Nucleus accumbens (tissue), 56 donors: Measurements from ENCODE around the gene SBNO2.

Experiments used
- DNase-seq, 56 donors: peaks; one replicate each; lab custom pipeline; 2025; lab: John Stamatoyannopoulos, UW

Gene SBNO2

GRCh38 chr19:1093811-1094553 is 80.1 kb downstream of the SBNO2 start:
- no peak for DNase-seq

- DNase-seq, result no peak
These were observed 80.7 kb downstream of the SBNO2 start for GRCh38 chr19:1093330-1093729.

DNA sequence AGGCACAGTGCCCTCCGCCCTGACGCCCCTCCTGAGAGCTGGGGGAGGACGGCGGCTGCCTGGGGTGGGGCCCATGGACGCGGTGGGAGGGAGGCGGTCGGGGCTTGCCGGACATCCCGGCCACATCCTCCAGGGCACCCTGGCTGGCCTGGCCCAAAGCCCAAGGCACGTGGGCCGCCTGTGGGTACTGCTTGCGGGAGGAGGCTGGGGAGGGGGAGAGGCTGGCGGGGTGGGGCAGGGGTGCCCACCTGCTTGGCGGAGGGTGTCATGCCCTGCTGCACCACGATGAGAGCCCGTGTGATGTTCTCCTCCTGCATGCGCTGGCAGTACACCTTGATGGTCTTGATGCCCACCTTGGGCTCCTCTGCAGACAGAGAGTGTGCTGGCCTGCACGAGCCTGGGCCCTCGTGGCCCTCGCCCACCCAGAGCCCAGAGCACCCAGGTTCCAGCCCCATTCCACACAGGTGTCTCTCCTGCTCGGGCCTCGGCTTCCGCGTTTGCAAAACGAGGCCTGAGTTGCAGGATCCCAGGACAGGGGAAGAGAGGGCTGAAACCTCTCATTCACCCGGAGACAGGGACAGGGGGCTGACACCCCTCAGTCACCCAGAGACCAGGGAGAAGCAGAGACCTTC is 82.4 kb downstream of the SBNO2 start:
- no peak for DNase-seq

- DNase-seq, result no peak
These were observed 83.1 kb downstream of the SBNO2 start for GRCh38 chr19:1090731-1091543.

GRCh38 chr19:1089891-1090290 is 84.2 kb downstream of the SBNO2 start:
- DNase-seq, result peak in 1 of 56 donors; percentile 7

DNA sequence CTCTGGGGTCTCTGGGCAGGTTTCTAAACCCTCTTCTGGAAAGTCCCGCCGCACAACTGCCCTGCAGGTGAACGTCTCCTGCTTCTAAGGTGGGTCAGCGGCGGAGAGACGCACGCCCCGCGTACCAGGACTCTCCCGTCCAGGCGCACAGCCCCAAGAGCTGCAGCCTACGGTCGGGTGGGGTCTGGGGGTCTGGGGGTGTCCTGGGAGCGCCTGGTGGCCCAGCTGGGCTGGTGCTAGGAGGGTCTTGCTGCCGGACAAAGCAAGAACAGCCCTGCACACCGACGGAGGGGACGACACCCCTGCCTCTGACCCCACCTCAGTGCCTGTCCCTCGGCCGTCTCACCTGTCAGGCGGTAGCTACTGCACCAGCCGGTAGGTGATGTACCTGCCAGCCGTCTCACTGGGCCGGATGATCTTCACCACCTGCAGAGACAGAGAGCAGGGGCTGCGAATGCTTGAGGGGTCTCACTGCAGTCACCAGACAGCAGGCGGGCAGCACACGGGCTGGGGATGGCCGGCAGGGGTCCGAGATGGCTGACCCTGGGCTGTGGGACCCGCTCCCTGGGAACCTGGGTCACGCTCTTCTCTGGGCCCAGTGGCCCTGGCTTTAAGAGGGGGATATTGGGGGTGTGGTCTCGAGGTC is 84.8 kb downstream of the SBNO2 start:
- no peak for DNase-seq

DNA sequence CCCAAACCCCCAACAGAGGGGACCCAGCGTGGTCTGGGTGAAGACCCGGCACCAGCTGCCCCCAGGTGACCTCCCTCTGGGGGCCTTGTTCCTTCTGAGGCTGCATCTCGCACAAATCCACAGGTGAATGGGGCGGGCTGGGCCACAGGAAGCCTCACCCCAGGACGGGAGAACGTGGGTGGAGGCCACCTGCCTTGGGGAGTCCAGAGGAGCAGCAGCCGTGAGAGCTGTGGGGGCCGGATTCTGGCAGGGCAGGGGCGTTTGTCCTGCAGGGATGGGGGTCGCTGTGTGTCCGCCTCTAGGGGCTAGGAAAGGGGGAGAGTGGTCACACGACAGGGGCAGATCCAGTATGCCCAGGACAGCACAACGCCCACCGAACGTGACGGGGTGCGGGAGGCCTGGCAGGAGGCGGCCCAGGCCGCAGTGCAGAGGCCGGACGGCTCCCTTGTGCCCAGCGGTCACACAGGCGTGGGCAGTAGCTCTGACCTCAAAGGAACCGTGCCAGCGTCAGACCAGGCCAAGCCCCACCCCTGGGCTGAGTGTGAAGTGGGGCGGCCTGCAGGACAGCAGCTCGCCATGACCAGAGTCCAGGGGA is 85.6 kb downstream of the SBNO2 start:
- DNase-seq, result no peak

GRCh38 chr19:1087813-1088415 is 86.2 kb downstream of the SBNO2 start:
- DNase-seq, result peak in 16 of 56 donors; percentile 5 to 48 (median 26)

DNA sequence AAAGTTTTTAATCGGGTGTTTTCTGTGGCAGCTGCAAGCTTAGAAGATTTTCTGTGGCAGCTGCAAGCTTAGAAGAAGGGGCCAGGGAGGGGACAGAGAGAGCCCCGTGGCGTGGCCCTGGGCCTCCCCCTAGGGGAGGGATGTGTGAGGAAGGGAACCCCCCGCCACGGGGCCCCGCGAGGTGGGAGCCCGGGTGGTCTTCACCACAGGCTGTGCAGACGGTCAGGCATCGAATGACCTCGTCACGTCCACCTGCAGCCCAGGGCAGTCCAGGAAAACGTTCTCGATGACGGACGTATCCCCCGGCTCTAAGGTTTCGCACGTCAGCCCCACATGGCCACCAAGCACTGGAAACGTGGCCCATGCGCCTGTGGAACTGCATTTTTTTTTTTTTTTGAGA is 87.5 kb downstream of the SBNO2 start:
- DNase-seq, result no peak

- DNase-seq, result no peak
These were observed 88.2 kb downstream of the SBNO2 start for GRCh38 chr19:1085676-1086442.

- DNase-seq, result no peak
These were observed 88.9 kb downstream of the SBNO2 start for GRCh38 chr19:1085053-1085658.

- no peak for DNase-seq
These were observed 89.8 kb downstream of the SBNO2 start for GRCh38 chr19:1084024-1084868.

DNA sequence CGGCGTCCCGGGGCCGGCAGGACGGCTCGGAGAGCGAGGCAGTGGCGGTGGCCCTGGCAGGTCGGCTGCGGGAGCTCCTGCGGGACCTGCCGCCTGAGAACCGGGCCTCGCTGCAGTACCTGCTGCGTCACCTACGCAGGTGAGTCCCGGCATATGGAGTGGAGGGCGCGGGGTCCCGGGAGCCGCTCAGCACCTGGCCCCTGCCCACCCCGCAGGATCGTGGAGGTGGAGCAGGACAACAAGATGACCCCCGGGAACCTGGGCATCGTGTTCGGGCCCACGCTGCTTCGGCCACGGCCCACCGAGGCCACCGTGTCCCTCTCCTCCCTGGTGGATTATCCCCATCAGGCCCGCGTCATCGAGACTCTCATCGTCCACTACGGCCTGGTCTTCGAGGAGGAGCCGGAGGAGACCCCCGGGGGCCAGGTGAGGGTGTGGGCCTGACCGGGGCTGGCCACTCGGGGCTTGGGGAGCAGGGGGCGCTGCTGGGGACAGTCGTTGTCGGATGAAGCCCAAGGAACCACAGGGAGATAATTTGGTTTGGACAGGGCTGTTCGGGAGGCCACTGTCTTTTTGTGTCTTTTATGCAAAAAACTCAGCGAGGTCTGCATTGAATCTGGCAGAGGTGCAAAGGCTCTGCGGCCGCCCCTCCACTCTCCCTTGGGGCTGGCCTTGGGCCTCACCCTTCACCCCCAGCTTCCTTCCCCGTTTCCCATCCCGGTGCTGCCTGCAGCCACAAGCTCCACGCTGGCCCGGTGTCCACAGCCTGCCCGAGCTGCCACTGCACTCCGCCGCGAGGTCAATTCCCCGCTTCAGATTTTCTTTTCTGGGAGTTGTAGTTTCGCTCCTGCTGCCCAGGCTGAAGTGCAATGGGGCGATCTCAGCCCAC is 90.9 kb downstream of the SBNO2 start:
- DNase-seq, result no peak

DNA sequence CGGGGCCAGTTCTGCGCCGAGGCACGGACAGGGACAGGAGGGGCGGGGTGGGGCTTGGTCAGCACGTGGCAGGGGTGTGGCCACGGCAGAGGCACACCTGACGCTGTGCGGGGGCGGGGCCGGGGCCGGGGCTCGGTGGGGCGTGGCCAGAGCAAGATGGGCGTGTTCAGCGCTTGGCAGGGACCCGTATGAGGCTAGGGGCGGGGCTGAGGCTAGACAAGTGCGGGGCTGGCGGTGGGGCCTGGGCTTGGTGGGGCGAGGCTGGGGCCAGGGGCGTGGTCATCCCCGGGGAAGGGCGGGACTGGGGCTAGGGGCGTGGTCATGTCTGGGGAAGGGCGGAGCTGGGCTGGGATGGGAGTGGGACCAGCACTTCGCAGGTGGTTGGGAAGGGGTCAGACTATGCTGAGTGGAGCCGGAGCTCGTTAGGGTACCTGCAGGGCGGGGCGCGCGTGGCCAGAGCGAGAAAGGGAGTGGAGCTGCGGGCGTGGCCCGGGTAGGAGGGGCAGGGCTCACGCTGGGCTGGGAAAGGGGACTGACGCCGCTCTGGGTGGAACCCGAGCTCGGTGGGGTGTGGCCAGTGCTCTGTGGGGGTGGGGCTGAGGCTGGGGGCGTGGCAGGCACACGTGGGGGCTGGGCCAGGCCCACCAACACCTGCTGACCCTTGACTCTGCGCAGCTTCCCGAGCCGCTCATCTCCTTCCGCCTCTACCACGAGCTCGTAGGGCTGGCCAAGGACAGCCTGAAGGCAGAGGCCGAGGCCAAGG is 91.7 kb downstream of the SBNO2 start:
- DNase-seq, result peak in 1 of 56 donors; percentile 59

DNA sequence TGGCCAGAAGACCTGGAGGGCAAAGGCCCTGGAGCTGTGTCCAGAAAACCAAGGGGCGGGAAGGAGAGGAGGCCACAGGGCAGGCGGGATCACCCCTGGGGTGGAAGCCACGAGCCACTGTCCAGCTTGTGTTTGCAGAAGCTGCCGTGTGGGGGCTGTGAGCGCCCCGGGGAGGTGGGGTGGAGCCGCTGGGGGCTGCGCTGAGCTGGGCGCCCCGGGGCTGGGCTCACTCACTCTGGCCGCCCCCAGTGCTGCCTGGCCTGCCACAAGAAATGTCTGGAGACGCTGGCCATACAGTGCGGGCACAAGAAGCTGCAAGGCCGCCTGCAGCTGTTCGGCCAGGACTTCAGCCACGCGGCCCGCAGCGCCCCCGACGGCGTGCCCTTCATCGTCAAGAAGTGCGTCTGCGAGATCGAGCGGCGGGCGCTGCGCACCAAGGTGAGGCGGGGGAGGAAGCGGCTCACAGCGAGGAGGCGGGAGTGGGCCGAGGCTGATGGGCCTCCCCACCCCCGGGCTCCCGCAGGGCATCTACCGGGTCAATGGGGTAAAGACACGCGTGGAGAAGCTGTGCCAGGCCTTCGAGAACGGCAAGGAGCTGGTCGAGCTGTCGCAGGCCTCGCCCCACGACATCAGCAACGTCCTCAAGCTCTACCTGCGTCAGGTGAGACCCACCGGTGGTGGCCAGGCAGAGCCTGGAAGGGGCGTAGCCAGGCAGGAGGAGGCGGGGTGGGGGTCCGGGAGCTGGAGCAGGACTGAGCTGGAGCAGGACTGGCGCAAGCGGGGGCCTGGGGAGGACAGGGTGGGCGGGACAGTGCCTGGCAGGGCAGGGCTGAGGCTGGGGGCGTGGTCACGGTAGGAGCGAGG is 92.5 kb downstream of the SBNO2 start:
- DNase-seq, result no peak
